HG02610 (cell line): ENCODE data around the gene REXO1.
A peak's percentile ranks its signal among the peaks of the same experiment; 100 is the strongest.
"Not testable (repeated sequence)": the region's sequence is repeated elsewhere in the genome, so short reads cannot be mapped to it uniquely, and the experiment has no call there.

Experiments
- ATAC-seq: cut with Tn5 transposase; IDR thresholded peaks from one replicate; pipeline ENCODE4 v1.9.1; 2021; ENCODE audit warnings: mild to moderate bottlenecking, moderate library complexity; ENCODE audit not compliant: unreplicated experiment

REXO1 gene

GRCh38 chr19:1877280-1877660 is 29.0 kb upstream of the REXO1 start:
- not testable (repeated sequence) for ATAC-seq

- ATAC-seq, result not testable (repeated sequence)
Measured at GRCh38 chr19:1876496-1877279, 28.4 kb upstream of the REXO1 start.

- ATAC-seq, result peak; percentile 79
Measured at GRCh38 chr19:1875646-1876495, 27.6 kb upstream of the REXO1 start.

GRCh38 chr19:1875265-1875645 is 27.0 kb upstream of the REXO1 start:
- not testable (repeated sequence) for ATAC-seq

GRCh38 chr19:1874554-1875185 is 26.4 kb upstream of the REXO1 start:
- ATAC-seq, result no peak

- ATAC-seq, result no peak
Measured at GRCh38 chr19:1873524-1874473, 25.5 kb upstream of the REXO1 start.

- ATAC-seq, result no peak
Measured at GRCh38 chr19:1872807-1873523, 24.7 kb upstream of the REXO1 start.

- ATAC-seq, result no peak
Measured at GRCh38 chr19:1871630-1872029, 23.3 kb upstream of the REXO1 start.

- ATAC-seq, result no peak
Measured at GRCh38 chr19:1871140-1871597, 22.9 kb upstream of the REXO1 start.

GRCh38 chr19:1868971-1869370 is 20.7 kb upstream of the REXO1 start:
- no peak for ATAC-seq

- no peak for ATAC-seq
Measured at GRCh38 chr19:1867349-1867724, 19.1 kb upstream of the REXO1 start.

GRCh38 chr19:1866693-1867348 is 18.5 kb upstream of the REXO1 start:
- ATAC-seq, result no peak

GRCh38 chr19:1865172-1866010 is 17.1 kb upstream of the REXO1 start:
- no peak for ATAC-seq

- ATAC-seq, result no peak
Measured at GRCh38 chr19:1864480-1865171, 16.3 kb upstream of the REXO1 start.

- ATAC-seq, result peak; percentile 53
Measured at GRCh38 chr19:1863638-1864479, 15.6 kb upstream of the REXO1 start.

- peak; percentile 2 for ATAC-seq
Measured at GRCh38 chr19:1863328-1863637, 15.0 kb upstream of the REXO1 start, which contains the start of gene KLF16. KLF16 (minus strand) TSS chr19:1863579; CDS start chr19:1863497, 82 bp downstream.
